Panc1 (cell line): ENCODE data around the gene KRTCAP2. TPM values are rescaled to one million over a fixed set of nuclear protein-coding genes. Genes with fewer than 3 reads are reported as not detected.

Source experiments
- ATAC-seq: fragments of 200-7000 bp; cut with Tn5 transposase; 2 replicates; pipeline ENCODE4 v1.9.1; 2020; ENCODE audit warnings: mild to moderate bottlenecking, moderate library complexity
- BruUV-seq: library from RNA; stranded (reverse); fragments of 400-500 nt; replicated peaks from 2 replicates; lab custom pipeline; 2021; lab: Mats Ljungman, UMichigan
- CTCF ChIA-PET: fragments of 300-600 bp; sonication (Branson Sonifier 250); formaldehyde crosslinking; loops from one replicate; lab custom pipeline; 2022; ENCODE audit warnings: antibody characterized with exemption; lab: Charles Lee
- POLR2A ChIA-PET: fragments of 300-600 bp; sonication (Branson Sonifier 250); formaldehyde crosslinking; loops from one replicate; lab custom pipeline; 2022; ENCODE audit warnings: antibody characterized with exemption; lab: Charles Lee
- DNase-seq: peaks from one replicate; pipeline ENCODE4 v3.0.0-alpha.2; 2010; ENCODE audit warnings: low read depth, low spot score
- H3K27ac ChIP-seq: 2 replicates; pipeline ENCODE4 v1.5.1; 2011; ENCODE audit warnings: mild to moderate bottlenecking, low read length, inconsistent platforms
- H3K27me3 ChIP-seq: fragments of 200-500 bp; sonication (Bioruptor generic); 2 replicates; pipeline ENCODE4 v1.6.0; 2014; ENCODE audit warnings: low read length, inconsistent platforms; ENCODE audit not compliant: control insufficient read depth, insufficient read depth
- H3K36me3 ChIP-seq: fragments of 200-500 bp; sonication (Bioruptor generic); 2 replicates; pipeline ENCODE4 v1.5.1; 2014; ENCODE audit warnings: inconsistent platforms, mild to moderate bottlenecking, low read length, moderate library complexity; ENCODE audit not compliant: control insufficient read depth, insufficient read depth
- H3K4me1 ChIP-seq: 2 replicates; pipeline ENCODE4 v1.5.1; 2011; ENCODE audit warnings: inconsistent platforms, mild to moderate bottlenecking, low read length, moderate library complexity; ENCODE audit not compliant: control insufficient read depth, insufficient read depth
- H3K4me3 ChIP-seq, 2 experiments: 2 replicates each; pipeline ENCODE4 v1.5.1; 2011 to 2012; ENCODE audit warnings: low read depth in 2 of 2, low read length in 2 of 2, mild to moderate bottlenecking in 2 of 2, inconsistent platforms in 1 of 2, moderate library complexity in 1 of 2
- H3K9me3 ChIP-seq: fragments of 200-500 bp; sonication (Bioruptor generic); 2 replicates; pipeline ENCODE4 v1.5.1; 2014; ENCODE audit warnings: low read depth, mild to moderate bottlenecking, inconsistent platforms, low read length, moderate library complexity; ENCODE audit not compliant: control insufficient read depth, insufficient read depth
- CTCF ChIP-seq: fragments of 450-650 bp; IDR thresholded peaks from 2 replicates; pipeline ENCODE4 v1.5.1; 2017; ENCODE audit warnings: mild to moderate bottlenecking
- REST ChIP-seq, 2 experiments: IDR thresholded peaks; 2 replicates each; pipeline ENCODE4 v1.6.1; 2011 to 2012; ENCODE audit warnings: low read depth in 2 of 2, control low read depth in 1 of 2, low read length in 1 of 2, mild to moderate bottlenecking in 1 of 2, moderate library complexity in 1 of 2; ENCODE audit not compliant: insufficient read depth in 1 of 2
- in situ Hi-C: cut with HindIII; loops from 2 replicates; pipeline ENCODE4 v1.10.0; 2016; ENCODE audit warnings: low sequenced_read_pairs, low pct_unique_long_range_greater_than_20kb
- intact Hi-C: fragments of 100-400 bp; cut with micrococcal nuclease; formaldehyde crosslinking; loops from one replicate; pipeline ENCODE4 v1.10.0; 2022; ENCODE audit not compliant: unreplicated experiment
- total RNA-seq: library from RNA; stranded (reverse); gene quantifications from one replicate; pipeline ENCODE4 v1.2.1, GENCODE V29; 2021; ENCODE audit not compliant: unreplicated experiment

The KRTCAP2 gene
- total RNA-seq, 1 experiment from 2014 or later: 155 TPM

- POLR2A ChIA-PET: no interaction called here
- BruUV-seq: no TSS peak
- Histone ChIP-seq H3K4me1 (peaks cover 11% of the 10 kb centered on the region), H3K27ac (no peak overlapping the region), H3K4me3 (no peak overlapping the region), H3K9me3 (no peaks in the 10 kb centered on the region), H3K27me3 (no peaks in the 10 kb centered on the region), H3K36me3 (no peaks in the 10 kb centered on the region)
- DNase-seq (no peak), ATAC-seq (no peak)
- intact Hi-C loops: no loop called here
- CTCF ChIA-PET: interaction anchor here (1.9 kb wide), 1 partner anchor 47 kb away, joined by 5 read pairs; no protein-coding TSS in a partner anchor
- TF ChIP-seq CTCF (no peak), REST (IDR thresholded peaks at IDR 0.05; ENCODE audit: insufficient read depth in 1 of 2, low read depth in 2 of 2, low read length in 1 of 2) (no peak)
- in situ Hi-C loops: no loop called here
Observed at GRCh38 chr1:155120253-155120652, 52.9 kb downstream of the KRTCAP2 start.

Other genes with a start within 250 kb of the KRTCAP2 start
- 42.2 TPM for gene PMVK, start 236.6 kb downstream of the KRTCAP2 start, total RNA-seq
- 40.7 TPM for gene PBXIP1, start 217.2 kb downstream of the KRTCAP2 start, total RNA-seq
- 41.1 TPM for gene PYGO2, start 211.5 kb downstream of the KRTCAP2 start, total RNA-seq
- 373 TPM for gene SHC1, start 202.6 kb downstream of the KRTCAP2 start, total RNA-seq
- 212 TPM for gene CKS1B, start 198.6 kb downstream of the KRTCAP2 start, total RNA-seq
- gene FLAD1, start 190.0 kb downstream of the KRTCAP2 start, total RNA-seq: 72.8 TPM
- gene LENEP, start 179.7 kb downstream of the KRTCAP2 start, total RNA-seq: 0.67 TPM
- 55.8 TPM for gene ZBTB7B, start 170.5 kb downstream of the KRTCAP2 start, total RNA-seq
- gene DCST2, start 139.5 kb downstream of the KRTCAP2 start, total RNA-seq: 0.13 TPM
- not detected for gene DCST1, start 139.5 kb downstream of the KRTCAP2 start, total RNA-seq
- gene ADAM15, start 122.0 kb downstream of the KRTCAP2 start, total RNA-seq: 41.7 TPM
- 8.0 TPM for gene EFNA4, start 109.6 kb downstream of the KRTCAP2 start, total RNA-seq
- 2.3 TPM for gene EFNA3, start 94.5 kb downstream of the KRTCAP2 start, total RNA-seq
- gene EFNA1, start 45.4 kb downstream of the KRTCAP2 start, total RNA-seq: 23.8 TPM
- gene SLC50A1, start 37.5 kb downstream of the KRTCAP2 start, total RNA-seq: 67.4 TPM
- gene DPM3, start 32.8 kb downstream of the KRTCAP2 start, total RNA-seq: 66.0 TPM
- gene TRIM46, start 545 bp upstream of the KRTCAP2 start, total RNA-seq: 3.8 TPM
- 35.9 TPM for gene THBS3, start 34.6 kb upstream of the KRTCAP2 start, total RNA-seq
- 53.6 TPM for gene MTX1, start 35.4 kb upstream of the KRTCAP2 start, total RNA-seq
- gene ENTREP3, start 82.2 kb upstream of the KRTCAP2 start, total RNA-seq: 94.7 TPM
- gene SCAMP3, start 89.1 kb upstream of the KRTCAP2 start, total RNA-seq: 200 TPM
- gene CLK2, start 100.2 kb upstream of the KRTCAP2 start, total RNA-seq: 43.6 TPM
- 7.8 TPM for gene HCN3, start 104.2 kb upstream of the KRTCAP2 start, total RNA-seq
- 0.13 TPM for gene PKLR, start 128.1 kb upstream of the KRTCAP2 start, total RNA-seq
- gene FDPS, start 135.6 kb upstream of the KRTCAP2 start, total RNA-seq: 255 TPM
- gene RUSC1, start 147.6 kb upstream of the KRTCAP2 start, total RNA-seq: 77.9 TPM